GM12874 (cell line): Measurements from ENCODE around the gene OPA1.

Source experiments
- TF ChIP-seq, protein P1 (sequence below): IDR thresholded peaks from 2 replicates; pipeline ENCODE4 v1.5.1; 2011; ENCODE audit warnings: low read depth, mild to moderate bottlenecking, control low read depth, low read length, moderate library complexity; ENCODE audit not compliant: insufficient read depth

The OPA1 gene

DNA sequence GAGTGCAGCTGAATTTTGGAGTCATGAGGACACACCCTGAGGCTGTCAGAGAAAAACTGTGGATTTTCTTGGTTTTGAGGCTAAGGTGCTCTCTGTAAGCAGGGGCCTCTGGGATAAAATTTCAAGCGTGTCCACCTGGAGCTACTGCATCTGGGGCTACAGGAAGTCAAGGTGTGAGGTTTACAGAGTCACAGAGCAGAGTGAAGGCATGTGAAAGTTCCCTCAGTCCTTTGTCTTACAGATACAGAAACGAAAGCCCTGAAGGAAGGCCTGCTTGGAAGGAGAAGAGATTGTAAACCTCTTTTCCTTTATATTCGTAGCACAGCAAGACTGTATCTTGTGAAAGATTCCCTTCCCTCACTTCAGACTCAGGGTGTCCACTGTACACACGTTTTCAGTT, 138.6 kb downstream of the OPA1 start:
- TF ChIP-seq, protein P1, sequence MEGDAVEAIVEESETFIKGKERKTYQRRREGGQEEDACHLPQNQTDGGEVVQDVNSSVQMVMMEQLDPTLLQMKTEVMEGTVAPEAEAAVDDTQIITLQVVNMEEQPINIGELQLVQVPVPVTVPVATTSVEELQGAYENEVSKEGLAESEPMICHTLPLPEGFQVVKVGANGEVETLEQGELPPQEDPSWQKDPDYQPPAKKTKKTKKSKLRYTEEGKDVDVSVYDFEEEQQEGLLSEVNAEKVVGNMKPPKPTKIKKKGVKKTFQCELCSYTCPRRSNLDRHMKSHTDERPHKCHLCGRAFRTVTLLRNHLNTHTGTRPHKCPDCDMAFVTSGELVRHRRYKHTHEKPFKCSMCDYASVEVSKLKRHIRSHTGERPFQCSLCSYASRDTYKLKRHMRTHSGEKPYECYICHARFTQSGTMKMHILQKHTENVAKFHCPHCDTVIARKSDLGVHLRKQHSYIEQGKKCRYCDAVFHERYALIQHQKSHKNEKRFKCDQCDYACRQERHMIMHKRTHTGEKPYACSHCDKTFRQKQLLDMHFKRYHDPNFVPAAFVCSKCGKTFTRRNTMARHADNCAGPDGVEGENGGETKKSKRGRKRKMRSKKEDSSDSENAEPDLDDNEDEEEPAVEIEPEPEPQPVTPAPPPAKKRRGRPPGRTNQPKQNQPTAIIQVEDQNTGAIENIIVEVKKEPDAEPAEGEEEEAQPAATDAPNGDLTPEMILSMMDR, result no peak

- TF ChIP-seq, protein P1, result no peak
Observed at GRCh38 chr3:193732391-193732790, 139.4 kb downstream of the OPA1 start.

DNA sequence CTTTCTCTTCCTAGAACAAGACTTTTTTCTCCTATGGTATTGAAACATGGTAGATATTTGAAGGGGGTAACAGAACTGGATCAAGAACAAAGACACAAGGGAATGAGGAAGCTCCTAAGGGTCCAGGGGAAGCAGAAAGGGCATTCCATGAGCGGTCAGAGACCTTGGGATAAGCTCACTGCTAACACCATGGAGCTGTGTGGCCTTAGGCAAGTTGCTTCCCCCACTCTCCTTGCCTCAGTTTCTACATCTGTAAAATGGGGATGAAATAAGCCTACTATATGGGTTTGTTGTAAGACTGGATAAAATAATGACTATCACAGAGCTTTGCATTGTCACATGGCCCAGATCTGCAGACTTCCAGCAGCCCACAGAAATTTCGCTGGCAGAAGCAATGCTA, 139.8 kb downstream of the OPA1 start:
- TF ChIP-seq, protein P1, result no peak

DNA sequence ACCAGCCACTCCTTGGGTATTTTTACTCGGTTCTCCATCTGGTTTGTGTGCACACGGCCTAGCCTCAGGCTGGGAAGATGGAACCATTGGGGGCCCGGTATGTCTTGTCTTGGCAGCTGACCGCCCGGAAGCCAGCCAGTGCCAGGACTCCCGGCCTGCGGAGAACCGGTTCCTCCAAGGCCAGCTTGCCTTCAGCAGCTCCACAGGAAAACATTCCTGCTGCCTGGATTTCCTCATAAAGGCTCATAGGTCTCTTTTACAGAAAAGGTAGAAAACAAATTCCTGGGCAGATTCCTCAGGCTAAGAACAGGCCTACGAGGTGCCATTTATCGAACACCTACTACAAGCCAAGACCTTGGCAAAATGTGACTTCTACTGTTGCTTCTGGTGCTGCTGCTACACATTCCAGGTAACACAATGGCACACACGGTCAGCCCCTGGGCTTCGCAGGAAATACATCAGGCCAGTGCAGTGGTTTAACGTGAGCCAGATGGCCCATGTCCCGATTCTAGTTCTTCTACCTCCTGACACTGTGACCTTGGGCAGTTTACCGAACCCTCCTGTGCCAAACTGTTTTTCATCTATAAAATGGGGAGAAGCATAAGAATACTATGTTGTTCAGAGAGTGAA, 141.8 kb downstream of the OPA1 start:
- TF ChIP-seq, protein P1, result no peak

DNA sequence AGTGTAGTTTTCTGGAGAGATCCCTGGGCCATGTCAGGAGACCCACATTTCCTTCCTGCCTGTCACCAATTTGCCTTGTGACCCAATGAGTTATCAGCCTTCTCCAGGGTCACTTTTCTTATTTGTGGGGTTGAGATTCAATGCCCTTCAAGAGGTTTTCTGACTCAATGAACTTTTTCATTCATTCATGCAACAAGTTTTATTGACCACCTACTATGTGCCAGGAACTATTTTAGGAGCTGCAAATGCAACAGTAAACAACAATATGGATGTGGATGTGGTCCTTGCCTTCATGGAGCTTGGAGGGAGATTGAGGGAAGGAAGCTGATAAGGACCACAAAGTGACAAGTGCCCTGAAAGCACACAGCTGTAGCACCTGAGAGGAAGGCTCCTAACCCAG, 142.8 kb downstream of the OPA1 start:
- TF ChIP-seq, protein P1, result no peak

GRCh38 chr3:193736616-193737015, 143.6 kb downstream of the OPA1 start:
- TF ChIP-seq, protein P1, result no peak

GRCh38 chr3:193737191-193737751, 144.3 kb downstream of the OPA1 start:
- TF ChIP-seq, protein P1, result no peak

DNA sequence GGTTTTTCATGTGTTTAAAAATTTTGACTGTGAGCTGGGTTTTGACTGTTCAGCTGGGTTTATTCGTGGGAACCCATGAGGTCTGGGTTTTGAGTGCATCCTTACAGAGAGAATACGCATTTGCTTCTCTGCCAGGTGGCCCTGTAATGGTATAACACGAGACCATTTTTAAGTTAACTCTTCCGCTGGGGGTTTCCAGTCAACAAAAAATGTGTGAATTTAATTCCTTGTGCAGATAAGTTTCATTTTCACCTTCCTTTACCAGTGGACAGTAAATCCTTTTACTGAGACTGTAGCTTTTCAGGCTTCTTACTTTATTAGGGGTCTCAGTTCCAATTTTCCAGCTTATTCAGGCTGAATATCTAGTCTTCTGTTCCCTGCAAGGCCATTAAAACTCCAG, 149.6 kb downstream of the OPA1 start:
- TF ChIP-seq, protein P1, result no peak
